Transverse colon (tissue), 4 donors: ENCODE results near the gene PTPN18. TPM values are rescaled to one million over a fixed set of nuclear protein-coding genes. Genes with fewer than 3 reads are reported as not detected.
A peak's percentile ranks its signal among the peaks of the same experiment; 100 is the strongest.

Experiments
- DNase-seq: peaks from one replicate; pipeline ENCODE4 v3.0.0-alpha.2; 2019
- H3K27ac ChIP-seq, 4 donors: fragments of 200-600 bp; sonication (generic); 2 replicates each; pipeline ENCODE4 v1.5.1; 2016 to 2018; ENCODE audit warnings: inconsistent platforms in 4 of 4
- H3K27me3 ChIP-seq: fragments of 200-600 bp; sonication (generic); 2 replicates; pipeline ENCODE4 v1.5.1; 2017; ENCODE audit warnings: inconsistent platforms
- H3K36me3 ChIP-seq, 4 donors: fragments of 200-600 bp; sonication (generic); 2 replicates each; pipeline ENCODE4 v1.5.1; 2017 to 2019; ENCODE audit warnings: inconsistent platforms in 4 of 4
- H3K4me1 ChIP-seq, 4 donors: fragments of 200-600 bp; sonication (generic); 2 replicates each; pipeline ENCODE4 v1.5.1; 2017 to 2020; ENCODE audit warnings: inconsistent platforms in 4 of 4
- H3K4me3 ChIP-seq, 4 donors: fragments of 200-600 bp; sonication (generic); 1 replicate in 1 of 4; 2 replicates in 3 of 4; pipeline versions ENCODE4 v1.5.1 to v1.6.1; 2017 to 2019; ENCODE audit warnings: inconsistent platforms in 4 of 4
- H3K9me3 ChIP-seq, 2 donors: fragments of 200-600 bp; sonication (generic); 2 replicates each; pipeline ENCODE4 v1.5.1; 2017 to 2019; ENCODE audit warnings: inconsistent platforms in 2 of 2
- EP300 ChIP-seq: sonication (generic); formaldehyde crosslinking; IDR thresholded peaks from one replicate; pipeline ENCODE4 v1.6.1; 2017; ENCODE audit warnings: antibody characterized with exemption, low read depth
- POLR2A ChIP-seq: fragments of 450-650 bp; IDR thresholded peaks from one replicate; pipeline ENCODE4 v1.6.1; 2016; ENCODE audit warnings: antibody characterized with exemption, mild to moderate bottlenecking, moderate library complexity
- POLR2AphosphoS5 ChIP-seq, 3 donors: sonication (generic); formaldehyde crosslinking; IDR thresholded peaks; one replicate each; pipeline ENCODE4 v1.6.1; 2016; ENCODE audit warnings: antibody characterized with exemption in 3 of 3
- WGBS, 2 donors: methylation state at CpG; one replicate each; pipeline ENCODE4 v1.1.5; 2018; ENCODE audit warnings: low coverage in 1 of 2; 5-methylcytosine and 5-hydroxymethylcytosine counted together
- in situ Hi-C, 4 donors: fragments of 200-750 bp; cut with MboI; loops; one replicate each; pipeline versions ENCODE4 v1.15.0 to v1.15.1; 2017; ENCODE audit warnings: low sequenced_read_pairs in 3 of 4, low pct_ligation_motif_present in 1 of 4, low pct_unique_long_range_greater_than_20kb in 1 of 4
- intact Hi-C: fragments of 100-400 bp; cut with DNase I; formaldehyde crosslinking; loops from one replicate; pipeline ENCODE4 v1.15.1; 2023; ENCODE audit warnings: low total_unique reads
- total RNA-seq, 4 donors: library from RNA; depleted of rRNA; stranded (reverse); fragments of >200 nt; gene quantifications; one replicate each; pipeline ENCODE4 v1.1.0, GENCODE V29; 2016
- TF ChIP-seq, protein P1 (sequence below), 5 experiments: fragments of 200-600 bp in 3 of 5; fragments of 450-650 bp in 2 of 5; sonication (generic) in 3 of 5; IDR thresholded peaks; 1 replicate in 2 of 5; 2 replicates in 3 of 5; pipeline ENCODE4 v1.5.1; 2016 to 2017; ENCODE audit warnings: antibody characterized with exemption in 5 of 5, inconsistent platforms in 3 of 5, mild to moderate bottlenecking in 2 of 5, moderate library complexity in 1 of 5

The PTPN18 gene
- total RNA-seq, 4 donors from 2014 or later: 136 to 168 (median 148) TPM

DNA sequence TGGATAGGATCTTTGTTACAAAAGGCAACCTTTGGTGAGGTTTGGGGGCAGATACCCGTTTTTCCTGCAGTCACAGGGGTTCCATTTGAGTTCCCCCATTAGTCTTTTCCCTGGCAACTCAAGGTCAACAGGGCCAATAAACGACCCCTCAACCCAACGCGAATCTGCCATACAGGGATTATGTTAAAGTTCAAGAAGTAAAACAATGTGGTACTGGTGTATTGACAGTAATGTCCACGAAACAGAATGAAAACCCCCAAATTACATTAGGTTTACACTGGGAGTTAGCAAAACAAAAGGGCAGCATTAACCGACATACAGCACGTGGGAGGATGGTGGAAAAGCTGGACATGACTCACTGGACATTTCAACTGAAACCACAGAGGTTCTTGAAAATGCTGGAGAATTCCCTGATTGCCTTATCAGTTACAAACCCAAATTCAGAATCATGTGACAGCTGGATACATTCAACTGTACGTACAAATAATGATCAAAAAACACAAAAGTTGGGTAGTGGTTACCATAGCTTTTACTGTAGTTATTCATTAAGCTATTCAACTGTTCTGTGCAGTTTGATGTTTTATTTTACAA is 18.0 kb upstream of the PTPN18 start:
- 57 to 60% methylated on average over 7 to 8 of the region's 8 CpGs for WGBS, 2 donors
- DNase-seq: no peak
- Histone ChIP-seq H3K9me3 (no peaks in the 10 kb centered on the region), H3K36me3 (peaks cover 0 to 12% (median 3%) of the 10 kb centered on the region in 4 donors), H3K27ac (peak overlapping the region; percentile 44 to 69 (median 63)), H3K4me1 (peaks cover 6 to 18% (median 8%) of the 10 kb centered on the region in 4 donors), H3K4me3 (no peak overlapping the region), H3K27me3 (no peaks in the 10 kb centered on the region)
- TF ChIP-seq, protein P1, sequence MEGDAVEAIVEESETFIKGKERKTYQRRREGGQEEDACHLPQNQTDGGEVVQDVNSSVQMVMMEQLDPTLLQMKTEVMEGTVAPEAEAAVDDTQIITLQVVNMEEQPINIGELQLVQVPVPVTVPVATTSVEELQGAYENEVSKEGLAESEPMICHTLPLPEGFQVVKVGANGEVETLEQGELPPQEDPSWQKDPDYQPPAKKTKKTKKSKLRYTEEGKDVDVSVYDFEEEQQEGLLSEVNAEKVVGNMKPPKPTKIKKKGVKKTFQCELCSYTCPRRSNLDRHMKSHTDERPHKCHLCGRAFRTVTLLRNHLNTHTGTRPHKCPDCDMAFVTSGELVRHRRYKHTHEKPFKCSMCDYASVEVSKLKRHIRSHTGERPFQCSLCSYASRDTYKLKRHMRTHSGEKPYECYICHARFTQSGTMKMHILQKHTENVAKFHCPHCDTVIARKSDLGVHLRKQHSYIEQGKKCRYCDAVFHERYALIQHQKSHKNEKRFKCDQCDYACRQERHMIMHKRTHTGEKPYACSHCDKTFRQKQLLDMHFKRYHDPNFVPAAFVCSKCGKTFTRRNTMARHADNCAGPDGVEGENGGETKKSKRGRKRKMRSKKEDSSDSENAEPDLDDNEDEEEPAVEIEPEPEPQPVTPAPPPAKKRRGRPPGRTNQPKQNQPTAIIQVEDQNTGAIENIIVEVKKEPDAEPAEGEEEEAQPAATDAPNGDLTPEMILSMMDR (IDR thresholded peaks at IDR 0.05): no peak
- TF ChIP-seq EP300 (no peak), POLR2AphosphoS5 (IDR thresholded peaks at IDR 0.05) (no peak), POLR2A (no peak)
- intact Hi-C loops: loop anchor here (10.0 kb wide), 2 partner anchors 153 to 403 kb away; partner anchors contain the start of genes MZT2B and SMPD4
- in situ Hi-C loops: loop anchor here (10.0 to 25.0 kb wide), 6 partner anchors 153 to 749 kb away; partner anchors contain the start of genes FAM168B (in 1 of the 4), MZT2B (in 1 of the 4) and SMPD4 (in 1 of the 4)

DNA sequence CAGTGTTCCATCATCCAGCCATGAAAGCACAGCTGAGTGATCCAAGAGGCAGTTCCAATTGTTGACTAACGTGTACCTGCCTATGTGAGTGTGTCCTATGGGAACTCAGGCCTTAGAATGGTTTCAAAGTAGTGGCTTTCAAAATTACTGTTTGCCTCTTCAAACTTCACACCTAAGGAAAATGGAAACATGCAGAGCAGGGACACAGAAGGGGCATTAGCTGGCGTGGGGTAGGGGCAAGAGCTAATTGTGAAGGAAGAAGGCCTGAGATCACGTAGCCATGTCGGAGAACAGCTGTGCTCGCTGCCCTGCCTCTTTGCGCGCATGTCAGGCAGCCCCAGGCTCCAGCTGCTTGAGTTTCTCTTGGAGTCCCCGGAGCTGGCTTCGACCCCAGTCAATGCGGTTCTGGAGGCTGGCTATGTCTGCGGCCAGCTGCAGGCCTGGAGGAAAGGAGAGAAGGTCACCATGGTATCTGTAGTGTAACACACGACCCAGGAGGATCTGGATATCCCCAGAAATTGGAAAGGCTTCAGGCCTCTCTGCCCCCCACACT is 17.0 kb upstream of the PTPN18 start:
- intact Hi-C loops (loop anchor here (10.0 kb wide), 2 partner anchors 154 to 404 kb away; partner anchors contain the start of genes MZT2B and SMPD4), in situ Hi-C loops (loop anchor here (10.0 to 25.0 kb wide), 6 partner anchors 154 to 748 kb away; partner anchors contain the start of genes FAM168B (in 1 of the 4), MZT2B (in 1 of the 4) and SMPD4 (in 1 of the 4))
- TF ChIP-seq, protein P1 (IDR thresholded peaks at IDR 0.05): no peak
- TF ChIP-seq POLR2AphosphoS5 (IDR thresholded peaks at IDR 0.05) (no peak), EP300 (no peak)
- peaks cover 0 to 12% (median 3%) of the 10 kb centered on the region in 4 donors for H3K36me3 ChIP-seq
- peaks cover 13 to 24% (median 14%) of the 10 kb centered on the region in 4 donors for H3K4me1 ChIP-seq
- no peak overlapping the region for H3K4me3 ChIP-seq
- no peak for DNase-seq
- no peak overlapping the region for H3K27ac ChIP-seq
- WGBS, 2 donors: 90% methylated on average over 12 of the region's 12 CpGs; no CpG with 5 or more reads in 1 of the 2 donors
- H3K27me3 ChIP-seq: no peaks in the 10 kb centered on the region
- no peaks in the 10 kb centered on the region for H3K9me3 ChIP-seq

DNA sequence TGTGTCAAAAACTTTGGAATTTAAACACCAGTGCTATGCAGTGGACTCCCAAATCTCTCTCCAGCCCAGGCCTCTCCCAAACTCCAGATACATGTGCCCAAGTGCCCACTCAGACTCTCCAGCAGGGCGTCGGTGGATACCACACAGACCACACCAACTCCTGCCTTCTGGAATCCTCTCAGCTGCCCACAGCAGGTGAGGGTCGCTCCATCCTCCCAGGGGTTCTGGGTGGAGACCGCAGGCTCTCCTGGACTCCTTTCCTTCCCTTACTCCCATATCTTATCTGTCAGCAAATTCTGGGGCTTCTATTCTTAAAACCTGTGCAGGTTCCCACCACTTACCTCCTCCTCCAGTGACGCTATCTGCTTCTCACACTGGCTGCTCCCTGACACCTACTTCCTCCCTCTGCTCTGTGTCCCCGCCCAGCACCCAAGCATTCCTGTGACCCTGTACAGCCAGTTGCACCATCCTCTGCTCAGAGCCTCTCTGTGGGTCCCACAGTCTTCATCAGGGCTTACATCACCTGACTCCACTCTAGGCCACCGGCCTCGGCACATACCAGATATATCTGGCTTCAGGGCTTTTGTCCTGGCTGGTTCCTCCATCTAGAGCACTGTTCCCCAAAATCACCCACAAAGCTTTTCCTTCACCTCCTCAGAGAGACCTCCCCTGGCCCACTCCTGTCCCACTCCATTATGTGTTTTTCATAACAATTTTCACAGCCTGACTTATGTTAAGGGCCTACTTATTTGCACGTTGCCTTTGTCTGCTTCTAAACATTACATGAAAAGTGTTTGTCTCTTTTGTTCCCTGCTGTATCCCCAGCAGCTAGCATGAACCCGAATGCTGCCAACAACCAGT is 15.7 kb upstream of the PTPN18 start:
- TF ChIP-seq, protein P1 (IDR thresholded peaks at IDR 0.05): no peak
- TF ChIP-seq POLR2AphosphoS5 (IDR thresholded peaks at IDR 0.05): no peak
- no peak for TF ChIP-seq POLR2A
- TF ChIP-seq EP300: no peak
- Histone ChIP-seq H3K27ac (no peak overlapping the region), H3K4me3 (no peak overlapping the region), H3K4me1 (peaks cover 14 to 28% (median 19%) of the 10 kb centered on the region in 4 donors), H3K36me3 (peaks cover 0 to 12% (median 4%) of the 10 kb centered on the region in 4 donors), H3K27me3 (no peaks in the 10 kb centered on the region), H3K9me3 (no peaks in the 10 kb centered on the region)
- no peak for DNase-seq
- WGBS, 2 donors: 92 to 100% methylated on average over 5 to 10 of the region's 10 CpGs
- in situ Hi-C loops: loop anchor here (10.0 to 25.0 kb wide), 6 partner anchors 155 to 747 kb away; partner anchors contain the start of genes FAM168B (in 1 of the 4), MZT2B (in 1 of the 4) and SMPD4 (in 1 of the 4)
- intact Hi-C loops: loop anchor here (10.0 kb wide), 2 partner anchors 155 to 405 kb away; partner anchors contain the start of genes MZT2B and SMPD4
